ENCODE measurements around the gene SSH2. TPM values are rescaled to one million over a fixed set of nuclear protein-coding genes. Genes with fewer than 3 reads are reported as not detected.

The SSH2 gene
- total RNA-seq, 1 donor from 2014 or later: 39.2 TPM

- DNase-seq (ENCODE audit: low spot score): no peak
- intact Hi-C loops (cut with micrococcal nuclease): loop anchor here (10.0 kb wide), 1 partner anchor 863 kb away; the partner anchor contains the start of genes NEK8 and TLCD1
Measured at GRCh38 chr17:29588017-29588561, 341.9 kb downstream of the SSH2 start.

GRCh38 chr17:29587591-29587990 is 342.4 kb downstream of the SSH2 start:
- Mint-ChIP-seq H3K4me1 (ENCODE audit: low read depth) (peaks cover 53% of the 10 kb centered on the region), H3K27me3 (ENCODE audit: low read depth) (no peaks in the 10 kb centered on the region), H3K27ac (no peak overlapping the region), H3K36me3 (ENCODE audit: low read depth) (peaks cover 14% of the 10 kb centered on the region), H3K4me3 (ENCODE audit: low read depth) (peak overlapping the region; percentile 86), H3K9me3 (no peaks in the 10 kb centered on the region)
- DNase-seq (ENCODE audit: low spot score): no peak
- intact Hi-C loops (cut with micrococcal nuclease): loop anchor here (10.0 kb wide), 1 partner anchor 863 kb away; the partner anchor contains the start of genes NEK8 and TLCD1

More at GRCh38 chr17:29588017-29588561, 341.9 kb downstream of the SSH2 start:
- peaks cover 9% of the 10 kb centered on the region for H3K36me3 Mint-ChIP-seq (ENCODE audit: low read depth)
- no peaks in the 10 kb centered on the region for H3K27me3 Mint-ChIP-seq (ENCODE audit: low read depth)
- no peaks in the 10 kb centered on the region for H3K9me3 Mint-ChIP-seq
- peak overlapping the region; percentile 86 for H3K4me3 Mint-ChIP-seq (ENCODE audit: low read depth)
- H3K4me1 Mint-ChIP-seq (ENCODE audit: low read depth): peaks cover 56% of the 10 kb centered on the region
- peak overlapping the region; percentile 69 for H3K27ac Mint-ChIP-seq

- intact Hi-C loops (cut with micrococcal nuclease): loop anchor here (10.0 kb wide), 1 partner anchor 862 kb away; the partner anchor contains the start of genes NEK8 and TLCD1
- Mint-ChIP-seq H3K4me3 (ENCODE audit: low read depth) (peak overlapping the region; percentile 86), H3K4me1 (ENCODE audit: low read depth) (peaks cover 46% of the 10 kb centered on the region), H3K9me3 (no peaks in the 10 kb centered on the region), H3K27me3 (ENCODE audit: low read depth) (no peaks in the 10 kb centered on the region), H3K27ac (peak overlapping the region; percentile 32), H3K36me3 (ENCODE audit: low read depth) (peaks cover 18% of the 10 kb centered on the region)
- no peak for DNase-seq (ENCODE audit: low spot score)
Measured at GRCh38 chr17:29586676-29587469, 343.2 kb downstream of the SSH2 start.

DNA sequence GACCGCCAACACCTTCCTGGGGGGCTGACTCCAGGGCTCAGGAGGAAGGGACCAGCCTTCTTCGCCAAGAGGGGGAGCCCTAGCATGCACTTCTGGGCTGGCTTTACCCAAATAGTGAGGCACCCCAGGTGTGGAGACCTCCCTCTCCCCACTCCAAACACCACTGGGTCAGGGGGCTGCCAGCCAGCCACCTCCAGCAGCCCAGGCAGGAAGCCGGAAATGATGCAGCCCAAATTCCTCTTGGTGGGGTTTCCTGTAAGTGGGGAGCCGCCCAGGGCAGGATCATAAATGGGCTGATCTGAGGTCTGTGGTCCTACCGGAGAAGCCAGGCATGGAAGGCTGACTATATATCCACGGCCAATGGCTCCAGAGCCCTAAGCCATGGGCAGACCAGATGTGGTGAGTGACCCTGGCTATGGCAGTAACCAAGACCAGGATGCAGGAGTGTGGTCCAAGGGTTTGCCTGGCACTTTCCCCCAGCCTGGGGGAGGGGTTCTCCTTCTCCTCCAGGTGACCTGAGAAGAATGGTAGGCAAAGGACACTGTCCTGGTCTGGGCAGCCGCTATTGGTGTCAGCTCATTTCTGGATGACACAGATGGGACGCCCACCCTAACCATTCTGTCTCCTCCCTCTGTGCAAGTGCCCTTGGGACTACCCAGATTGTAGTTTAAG is 344.8 kb downstream of the SSH2 start:
- Mint-ChIP-seq H3K9me3 (no peaks in the 10 kb centered on the region), H3K36me3 (ENCODE audit: low read depth) (peaks cover 22% of the 10 kb centered on the region), H3K27me3 (ENCODE audit: low read depth) (no peaks in the 10 kb centered on the region), H3K4me1 (ENCODE audit: low read depth) (peaks cover 38% of the 10 kb centered on the region), H3K4me3 (ENCODE audit: low read depth) (peak overlapping the region; percentile 13), H3K27ac (peak overlapping the region; percentile 12)
- DNase-seq (ENCODE audit: low spot score): no peak
- intact Hi-C loops (cut with micrococcal nuclease): loop anchor here (10.0 kb wide), 1 partner anchor 860 kb away; the partner anchor contains the start of genes NEK8 and TLCD1

GRCh38 chr17:29584452-29585079 is 345.5 kb downstream of the SSH2 start:
- Mint-ChIP-seq H3K4me1 (ENCODE audit: low read depth) (peaks cover 39% of the 10 kb centered on the region), H3K4me3 (ENCODE audit: low read depth) (no peak overlapping the region), H3K36me3 (ENCODE audit: low read depth) (peaks cover 28% of the 10 kb centered on the region), H3K9me3 (no peaks in the 10 kb centered on the region), H3K27ac (peak overlapping the region; percentile 58), H3K27me3 (ENCODE audit: low read depth) (no peaks in the 10 kb centered on the region)
- intact Hi-C loops (cut with micrococcal nuclease): loop anchor here (5.0 to 10.0 kb wide), 2 partner anchors 438 to 860 kb away; partner anchors contain the start of genes NEK8 and TLCD1
- no peak for DNase-seq (ENCODE audit: low spot score)

- peaks cover 39% of the 10 kb centered on the region for H3K4me1 Mint-ChIP-seq (ENCODE audit: low read depth)
- intact Hi-C loops (cut with micrococcal nuclease): loop anchor here (5.0 to 10.0 kb wide), 2 partner anchors 439 to 859 kb away; partner anchors contain the start of genes NEK8 and TLCD1
- no peak overlapping the region for H3K4me3 Mint-ChIP-seq (ENCODE audit: low read depth)
- no peak for DNase-seq (ENCODE audit: low spot score)
- H3K27ac Mint-ChIP-seq: peak overlapping the region; percentile 42
- no peaks in the 10 kb centered on the region for H3K9me3 Mint-ChIP-seq
- H3K27me3 Mint-ChIP-seq (ENCODE audit: low read depth): no peaks in the 10 kb centered on the region
- H3K36me3 Mint-ChIP-seq (ENCODE audit: low read depth): peaks cover 28% of the 10 kb centered on the region
Measured at GRCh38 chr17:29583324-29584248, 346.4 kb downstream of the SSH2 start.

- H3K27ac Mint-ChIP-seq: no peak overlapping the region
- DNase-seq (ENCODE audit: low spot score): no peak
- H3K27me3 Mint-ChIP-seq (ENCODE audit: low read depth): no peaks in the 10 kb centered on the region
- peaks cover 33% of the 10 kb centered on the region for H3K4me1 Mint-ChIP-seq (ENCODE audit: low read depth)
- H3K9me3 Mint-ChIP-seq: no peaks in the 10 kb centered on the region
- intact Hi-C loops (cut with micrococcal nuclease): loop anchor here (5.0 to 10.0 kb wide), 2 partner anchors 440 to 858 kb away; partner anchors contain the start of genes NEK8 and TLCD1
- peaks cover 34% of the 10 kb centered on the region for H3K36me3 Mint-ChIP-seq (ENCODE audit: low read depth)
- no peak overlapping the region for H3K4me3 Mint-ChIP-seq (ENCODE audit: low read depth)
Measured at GRCh38 chr17:29582772-29583171, 347.3 kb downstream of the SSH2 start.

- Mint-ChIP-seq H3K9me3 (no peaks in the 10 kb centered on the region), H3K4me1 (ENCODE audit: low read depth) (peaks cover 29% of the 10 kb centered on the region), H3K27me3 (ENCODE audit: low read depth) (no peaks in the 10 kb centered on the region), H3K36me3 (ENCODE audit: low read depth) (peaks cover 37% of the 10 kb centered on the region), H3K4me3 (ENCODE audit: low read depth) (no peak overlapping the region), H3K27ac (no peak overlapping the region)
- intact Hi-C loops (cut with micrococcal nuclease): loop anchor here (5.0 to 10.0 kb wide), 2 partner anchors 440 to 858 kb away; partner anchors contain the start of genes NEK8 and TLCD1
- DNase-seq (ENCODE audit: low spot score): no peak
Measured at GRCh38 chr17:29582254-29582765, 347.7 kb downstream of the SSH2 start.

DNA sequence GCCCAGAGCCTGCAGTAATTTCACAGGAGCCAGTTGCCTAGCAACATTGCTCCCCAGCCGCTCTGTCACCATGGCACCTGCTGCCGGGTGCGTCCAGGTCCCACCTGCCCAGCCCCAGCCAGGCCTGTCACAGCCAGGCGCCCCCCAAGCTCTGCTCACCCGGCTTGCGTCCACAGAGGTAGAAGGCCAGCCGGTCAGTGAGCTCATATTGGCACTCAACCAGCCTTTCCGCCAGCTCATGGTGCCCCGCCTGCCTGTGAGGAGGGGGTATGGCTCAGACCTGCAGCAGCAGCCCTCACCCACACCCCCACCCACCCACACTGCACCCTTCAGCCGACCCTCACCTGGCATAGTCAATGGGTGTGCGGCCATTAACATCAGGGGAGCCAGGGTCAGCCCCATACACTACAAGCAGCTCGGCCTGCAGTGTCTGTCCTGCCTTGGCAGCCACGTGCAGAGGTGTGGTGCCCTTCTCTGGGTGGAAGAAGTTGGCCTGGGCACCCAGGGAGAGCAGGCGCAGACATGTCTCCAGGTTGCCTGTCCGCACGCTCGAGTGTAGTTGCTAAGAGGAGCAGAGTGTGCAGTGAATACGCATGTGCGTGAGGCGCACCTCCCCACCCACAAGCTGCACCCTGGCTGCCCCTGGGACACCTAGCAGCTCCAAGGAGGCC is 348.3 kb downstream of the SSH2 start:
- no peak for DNase-seq (ENCODE audit: low spot score)
- peaks cover 28% of the 10 kb centered on the region for H3K4me1 Mint-ChIP-seq (ENCODE audit: low read depth)
- intact Hi-C loops (cut with micrococcal nuclease): loop anchor here (5.0 to 10.0 kb wide), 2 partner anchors 441 to 857 kb away; partner anchors contain the start of genes NEK8 and TLCD1
- H3K9me3 Mint-ChIP-seq: no peaks in the 10 kb centered on the region
- peaks cover 37% of the 10 kb centered on the region for H3K36me3 Mint-ChIP-seq (ENCODE audit: low read depth)
- no peaks in the 10 kb centered on the region for H3K27me3 Mint-ChIP-seq (ENCODE audit: low read depth)
- H3K27ac Mint-ChIP-seq: no peak overlapping the region
- no peak overlapping the region for H3K4me3 Mint-ChIP-seq (ENCODE audit: low read depth)

GRCh38 chr17:29579866-29580771 is 349.9 kb downstream of the SSH2 start:
- intact Hi-C loops (cut with micrococcal nuclease): loop anchor here (1.0 to 10.0 kb wide), 4 partner anchors 9 to 855 kb away; partner anchors contain the start of genes GIT1, NEK8 and TLCD1
- H3K36me3 Mint-ChIP-seq (ENCODE audit: low read depth): peaks cover 44% of the 10 kb centered on the region
- H3K4me1 Mint-ChIP-seq (ENCODE audit: low read depth): peaks cover 14% of the 10 kb centered on the region
- peak; percentile 82 for DNase-seq (ENCODE audit: low spot score)
- no peaks in the 10 kb centered on the region for H3K27me3 Mint-ChIP-seq (ENCODE audit: low read depth)
- no peak overlapping the region for H3K4me3 Mint-ChIP-seq (ENCODE audit: low read depth)
- H3K27ac Mint-ChIP-seq: peak overlapping the region; percentile 84
- no peaks in the 10 kb centered on the region for H3K9me3 Mint-ChIP-seq

Measured in activated T-helper 2 cell treated with anti-CD3 and anti-CD28 coated beads, Interferon-gamma antibody, Interleukin-2, Interleukin-4, amounts not matched to agents 10 μg/mL and 5 μg/mL and 100 μg/mL, durations not matched to agents 14 hours and 24 hours and 36 hours (primary cell).